ENCODE results near the gene RAVER1.

The RAVER1 gene

DNA sequence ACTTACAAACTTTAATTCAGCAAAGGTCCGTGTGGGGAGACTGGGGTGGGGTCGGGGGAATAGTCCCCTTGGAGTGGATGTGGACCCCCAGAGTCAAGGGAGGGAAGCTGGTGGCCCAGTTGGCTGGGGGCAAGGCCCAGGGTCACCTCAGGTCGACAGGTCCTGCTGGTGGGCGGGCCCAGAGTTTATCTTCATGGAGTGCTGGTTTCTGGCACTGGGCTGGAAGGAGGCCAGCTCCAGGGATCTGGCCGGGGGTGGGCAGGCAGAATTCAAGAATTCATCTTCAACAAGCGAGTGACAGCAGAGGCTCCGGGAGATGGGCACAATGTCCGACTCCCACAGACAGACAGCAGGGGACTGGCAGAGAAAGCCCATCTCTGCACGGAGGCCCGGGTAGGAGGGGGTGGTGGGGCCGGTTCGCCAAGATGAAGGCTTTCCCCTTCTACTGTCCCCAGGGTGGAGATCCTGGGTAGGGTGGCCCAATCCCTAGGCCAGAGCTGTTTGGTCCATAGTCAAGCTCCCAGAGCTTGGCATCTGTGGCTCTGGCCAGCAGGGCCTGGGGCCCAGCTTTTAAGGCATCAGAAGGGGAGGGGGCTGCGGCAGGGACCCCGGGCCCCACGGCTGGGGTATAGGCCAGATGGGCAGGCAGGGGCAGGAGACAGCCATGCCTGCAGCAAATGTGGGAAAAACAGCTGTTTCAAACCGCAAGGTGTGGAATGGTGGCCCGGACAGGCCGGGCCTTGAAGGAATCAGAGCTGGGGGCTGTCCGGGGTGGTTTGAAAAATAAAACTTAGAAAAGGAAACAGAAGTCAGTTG lies 16.9 kb downstream of the RAVER1 start:
- Histone ChIP-seq H3K27me3 (ENCODE audit: control insufficient read depth, insufficient read depth, low read length) (no peaks in the 10 kb centered on the region), H3K4me3 (ENCODE audit: low read depth, low read length) (peak overlapping the region; percentile 80), H3K36me3 (ENCODE audit: control insufficient read depth, insufficient read depth, low read length) (peaks cover 44% of the 10 kb centered on the region), H3K9me3 (ENCODE audit: control insufficient read depth, insufficient read depth, low read depth, low read length) (no peaks in the 10 kb centered on the region), H3K27ac (ENCODE audit: low read depth, low read length) (no peak overlapping the region), H3K9ac (ENCODE audit: low read length) (no peak overlapping the region), H3K4me1 (ENCODE audit: control insufficient read depth, insufficient read depth, low read length) (0 out of 2 replicates have a peak, but pooled peaks cover 6% of the 10 kb centered on the region)

DNA sequence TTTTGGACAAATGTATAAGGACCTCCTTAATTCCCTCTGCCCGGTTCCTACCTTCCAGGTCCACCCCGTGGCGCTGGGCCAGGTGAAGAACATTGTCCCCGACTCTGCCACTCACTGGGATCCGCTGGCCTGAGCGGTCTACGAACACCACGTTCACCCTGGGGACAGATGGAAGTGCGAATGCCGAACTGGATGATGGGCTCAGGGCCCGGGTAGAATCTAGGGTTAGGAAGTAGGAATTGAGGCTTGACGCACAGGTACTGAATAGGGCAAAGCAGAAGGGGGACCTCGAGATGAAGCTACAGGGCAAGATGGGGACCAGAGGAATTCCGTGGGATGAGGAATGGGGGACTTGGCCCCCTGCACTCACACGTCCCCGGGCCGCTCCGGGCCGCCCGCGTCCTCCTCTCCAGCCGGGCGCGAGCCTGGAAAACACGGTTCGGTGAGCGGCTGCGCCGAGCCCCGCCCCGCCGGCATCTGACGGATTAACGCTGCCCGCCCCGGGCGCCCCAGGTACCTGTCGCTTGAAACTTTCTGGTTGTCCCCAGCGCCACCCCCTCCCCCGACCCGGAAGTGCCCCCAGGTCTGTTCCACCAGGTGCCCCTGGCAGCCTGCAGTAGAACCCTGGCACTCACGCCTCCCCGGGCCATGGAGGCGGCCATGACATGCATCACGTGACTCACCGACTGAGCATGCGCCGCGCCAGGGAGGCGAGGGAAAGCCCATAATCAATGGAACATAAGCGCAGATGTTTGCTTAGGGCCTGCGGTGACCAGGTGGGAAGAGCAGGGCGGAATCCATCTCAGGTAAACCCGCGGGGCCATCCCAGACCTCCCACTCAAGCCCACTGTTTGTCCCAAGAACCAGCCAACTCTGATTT lies 17.8 kb downstream of the RAVER1 start, which contains the start of gene FDX2:
FDX2 (minus strand) TSS at position 681 of the 880 bp plus-strand sequence; CDS start at position 662, 19 bp downstream.
- Histone ChIP-seq H3K36me3 (ENCODE audit: control insufficient read depth, insufficient read depth, low read length) (peaks cover 42% of the 10 kb centered on the region), H3K27ac (ENCODE audit: low read depth, low read length) (no peak within 1 kb of the TSS; the same call in 1 of the 2 replicates), H3K4me1 (ENCODE audit: control insufficient read depth, insufficient read depth, low read length) (0 out of 2 replicates have a peak, but pooled peaks cover 6% of the 10 kb centered on the region), H3K4me3 (ENCODE audit: low read depth, low read length) (peak within 1 kb of the TSS; percentile 80), H3K9ac (ENCODE audit: low read length) (peak within 1 kb of the TSS; percentile 62), H3K27me3 (ENCODE audit: control insufficient read depth, insufficient read depth, low read length) (no peaks in the 10 kb centered on the region), H3K9me3 (ENCODE audit: control insufficient read depth, insufficient read depth, low read depth, low read length) (no peaks in the 10 kb centered on the region)

DNA sequence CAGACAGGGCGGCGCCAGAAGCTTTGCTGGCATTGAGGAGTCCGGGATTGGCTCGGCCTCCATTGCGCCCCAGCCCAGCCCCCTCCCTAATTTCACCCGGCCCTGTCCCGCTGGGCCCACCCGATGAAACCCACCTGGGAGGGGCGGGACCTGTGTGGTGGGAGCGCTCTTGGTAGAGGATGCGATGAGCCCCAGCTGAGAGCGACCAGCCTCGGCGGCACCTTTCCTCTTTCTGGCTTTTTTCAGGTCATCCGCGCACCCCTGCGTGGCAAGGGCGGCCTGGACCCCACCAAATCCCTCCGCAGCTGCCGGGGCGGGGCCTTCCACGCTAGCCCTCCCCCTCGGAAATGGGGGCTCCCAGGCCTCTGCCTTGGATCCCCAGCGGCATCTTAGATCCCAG lies 23.9 kb downstream of the RAVER1 start, which contains the start of gene ZGLP1:
ZGLP1 (minus strand) TSS at position 393 of the 400 bp plus-strand sequence.
- no peaks in the 10 kb centered on the region for H3K27me3 ChIP-seq (ENCODE audit: control insufficient read depth, insufficient read depth, low read length)
- no peak within 1 kb of the TSS for H3K4me3 ChIP-seq (ENCODE audit: low read depth, low read length)
- H3K9me3 ChIP-seq (ENCODE audit: control insufficient read depth, insufficient read depth, low read depth, low read length): no peaks in the 10 kb centered on the region
- no peak within 1 kb of the TSS for H3K9ac ChIP-seq (ENCODE audit: low read length)
- peaks cover 28% of the 10 kb centered on the region for H3K36me3 ChIP-seq (ENCODE audit: control insufficient read depth, insufficient read depth, low read length)
- no peak within 1 kb of the TSS for H3K27ac ChIP-seq (ENCODE audit: low read depth, low read length)
- no peaks in the 10 kb centered on the region for H3K4me1 ChIP-seq (ENCODE audit: control insufficient read depth, insufficient read depth, low read length)

DNA sequence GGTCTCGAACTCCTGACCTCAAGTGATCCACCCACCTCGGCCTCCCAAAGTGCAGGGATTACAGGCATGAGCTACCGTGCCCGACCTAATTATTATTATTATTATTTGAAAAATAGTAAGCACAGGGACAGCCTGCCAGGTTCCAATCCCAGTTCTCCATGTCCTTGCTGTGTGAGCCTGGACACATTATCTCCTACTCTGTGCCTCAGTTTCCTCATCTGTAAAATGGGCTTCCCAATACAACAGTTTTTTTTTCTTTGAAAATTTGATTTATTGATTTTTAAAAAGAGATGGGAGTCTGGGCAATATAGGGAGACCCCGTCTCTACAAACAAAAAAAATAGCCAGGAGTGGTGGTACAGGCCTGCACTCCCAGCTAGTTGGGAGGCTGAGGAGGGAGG lies 27.0 kb downstream of the RAVER1 start:
- Histone ChIP-seq H3K27me3 (ENCODE audit: control insufficient read depth, insufficient read depth, low read length) (no peaks in the 10 kb centered on the region), H3K36me3 (ENCODE audit: control insufficient read depth, insufficient read depth, low read length) (peaks cover 22% of the 10 kb centered on the region), H3K9ac (ENCODE audit: low read length) (no peak overlapping the region), H3K4me3 (ENCODE audit: low read depth, low read length) (no peak overlapping the region), H3K4me1 (ENCODE audit: control insufficient read depth, insufficient read depth, low read length) (no peaks in the 10 kb centered on the region), H3K27ac (ENCODE audit: low read depth, low read length) (no peak overlapping the region), H3K9me3 (ENCODE audit: control insufficient read depth, insufficient read depth, low read depth, low read length) (no peaks in the 10 kb centered on the region)

DNA sequence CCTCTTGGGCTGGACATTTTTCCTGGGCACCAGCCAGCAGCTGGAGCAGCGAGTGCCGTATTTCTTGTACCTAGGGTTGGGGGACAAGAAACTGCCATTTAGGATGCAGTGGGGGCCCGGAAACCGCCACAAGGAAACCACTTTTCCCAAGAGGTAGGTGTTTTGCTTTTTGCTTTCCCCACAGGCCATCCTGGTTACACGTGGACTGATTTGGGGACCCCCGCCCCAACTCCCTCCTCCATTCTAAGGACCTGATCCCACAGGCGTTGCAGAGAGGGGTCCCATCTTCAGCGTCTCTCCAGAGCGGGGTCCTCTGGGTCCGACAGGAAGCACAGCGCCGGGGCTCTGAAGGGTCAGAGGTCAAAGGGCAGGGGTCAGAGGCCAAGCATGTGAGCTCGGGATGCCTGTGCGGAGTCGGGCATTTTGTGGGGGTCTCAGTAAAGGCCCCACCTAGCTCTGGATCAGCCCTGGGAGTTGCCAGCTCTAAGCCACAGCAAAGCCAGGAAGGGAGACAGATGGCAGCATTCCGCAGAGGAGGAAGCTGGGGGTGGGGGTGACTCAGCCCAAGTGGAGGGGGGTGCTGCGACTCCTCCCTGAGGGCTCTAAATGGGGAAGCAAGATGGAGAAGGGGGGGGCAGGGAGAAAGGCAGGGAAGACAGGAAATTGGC lies 28.1 kb downstream of the RAVER1 start:
- H3K27me3 ChIP-seq (ENCODE audit: control insufficient read depth, insufficient read depth, low read length): no peaks in the 10 kb centered on the region
- no peak overlapping the region for H3K9ac ChIP-seq (ENCODE audit: low read length)
- peaks cover 16% of the 10 kb centered on the region for H3K36me3 ChIP-seq (ENCODE audit: control insufficient read depth, insufficient read depth, low read length)
- H3K4me1 ChIP-seq (ENCODE audit: control insufficient read depth, insufficient read depth, low read length): no peaks in the 10 kb centered on the region
- no peak overlapping the region for H3K27ac ChIP-seq (ENCODE audit: low read depth, low read length)
- no peaks in the 10 kb centered on the region for H3K9me3 ChIP-seq (ENCODE audit: control insufficient read depth, insufficient read depth, low read depth, low read length)
- no peak overlapping the region for H3K4me3 ChIP-seq (ENCODE audit: low read depth, low read length)

DNA sequence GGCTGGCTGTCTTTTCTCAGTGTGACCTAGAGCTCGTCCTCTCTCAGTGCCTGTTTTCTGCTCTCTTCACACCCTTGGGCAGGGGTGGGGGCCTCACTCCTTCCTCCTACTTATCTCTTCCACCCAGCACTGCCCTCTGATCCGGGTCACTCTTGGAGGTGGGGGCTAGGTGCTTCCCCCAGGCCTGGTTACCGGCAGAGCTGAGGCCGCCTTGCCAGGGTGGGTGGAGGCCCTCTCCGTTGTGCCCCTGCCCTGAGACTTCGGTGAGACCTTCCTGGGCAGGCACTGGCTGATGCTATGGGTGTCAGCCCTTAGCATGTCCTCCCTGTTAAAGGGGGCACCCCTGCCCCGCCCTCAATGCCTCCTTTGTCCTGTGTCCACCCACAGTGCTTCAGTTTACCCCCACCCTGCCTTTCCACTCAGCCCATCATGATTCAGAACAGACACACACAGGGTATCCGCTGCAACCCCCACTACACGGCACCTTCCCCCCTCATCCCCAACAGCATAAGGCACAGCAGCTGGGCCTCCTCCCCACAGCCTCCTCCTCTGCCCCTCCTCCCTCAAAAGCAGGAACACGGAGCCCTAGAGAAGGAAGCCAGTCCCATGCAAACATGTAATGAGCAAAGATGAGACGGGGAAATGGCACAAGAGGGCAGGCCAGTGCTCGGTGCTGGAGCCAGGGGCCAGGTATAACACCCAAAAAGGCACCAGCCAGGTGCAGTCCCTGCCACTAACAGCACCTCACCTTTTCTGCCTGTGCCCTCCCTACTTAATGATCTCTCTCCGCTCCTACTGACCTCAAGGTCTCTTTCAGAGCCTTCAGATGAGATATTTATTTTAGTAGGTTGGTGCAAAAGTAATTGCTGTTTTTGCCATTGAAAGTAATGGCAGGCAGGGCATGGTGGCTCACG lies 33.5 kb downstream of the RAVER1 start:
- H3K27me3 ChIP-seq (ENCODE audit: control insufficient read depth, insufficient read depth, low read length): peaks cover 29% of the 10 kb centered on the region
- H3K27ac ChIP-seq (ENCODE audit: low read depth, low read length): no peak overlapping the region
- no peaks in the 10 kb centered on the region for H3K9me3 ChIP-seq (ENCODE audit: control insufficient read depth, insufficient read depth, low read depth, low read length)
- H3K36me3 ChIP-seq (ENCODE audit: control insufficient read depth, insufficient read depth, low read length): no peaks in the 10 kb centered on the region; the same call in 1 of the 2 replicates
- peaks cover 5% of the 10 kb centered on the region; the same call in 1 of the 2 replicates for H3K4me1 ChIP-seq (ENCODE audit: control insufficient read depth, insufficient read depth, low read length)
- no peak overlapping the region for H3K9ac ChIP-seq (ENCODE audit: low read length)
- H3K4me3 ChIP-seq (ENCODE audit: low read depth, low read length): no peak overlapping the region

DNA sequence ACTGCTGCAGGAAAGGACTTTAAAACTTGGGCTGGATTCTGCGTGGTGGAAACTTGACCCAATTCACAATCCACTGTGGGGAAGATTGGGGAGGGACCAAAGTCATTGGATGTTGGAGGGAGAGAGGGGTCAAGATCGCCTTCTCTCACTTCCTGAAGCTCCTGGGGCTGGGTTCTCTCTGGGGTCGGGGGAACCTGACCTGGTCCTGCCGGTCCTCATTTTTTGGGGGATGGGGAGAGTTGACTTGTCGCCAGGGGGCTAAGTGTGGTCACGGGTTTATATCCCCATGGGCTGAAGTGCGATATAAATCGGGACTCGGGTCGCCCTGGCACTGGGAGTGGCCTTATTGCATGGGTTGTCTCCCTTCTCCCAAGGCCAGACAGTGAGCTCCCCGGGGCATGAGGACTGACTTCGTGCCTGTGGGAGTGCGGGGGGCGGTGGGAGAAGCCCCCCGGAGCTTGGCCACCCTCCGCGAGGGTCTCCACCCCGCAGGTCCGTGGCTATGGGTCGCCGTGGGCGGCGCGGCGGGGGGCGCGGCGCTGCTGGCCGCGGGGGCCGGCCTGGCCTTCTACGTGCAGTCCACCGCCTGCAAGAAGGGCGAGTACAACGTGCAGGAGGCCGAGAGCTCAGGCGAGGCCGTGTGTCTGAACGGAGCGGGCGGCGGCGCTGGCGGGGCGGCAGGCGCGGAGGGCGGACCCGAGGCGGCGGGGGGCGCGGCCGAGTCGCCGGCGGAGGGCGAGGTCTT lies 37.3 kb downstream of the RAVER1 start:
- peaks cover 67% of the 10 kb centered on the region for H3K27me3 ChIP-seq (ENCODE audit: control insufficient read depth, insufficient read depth, low read length)

DNA sequence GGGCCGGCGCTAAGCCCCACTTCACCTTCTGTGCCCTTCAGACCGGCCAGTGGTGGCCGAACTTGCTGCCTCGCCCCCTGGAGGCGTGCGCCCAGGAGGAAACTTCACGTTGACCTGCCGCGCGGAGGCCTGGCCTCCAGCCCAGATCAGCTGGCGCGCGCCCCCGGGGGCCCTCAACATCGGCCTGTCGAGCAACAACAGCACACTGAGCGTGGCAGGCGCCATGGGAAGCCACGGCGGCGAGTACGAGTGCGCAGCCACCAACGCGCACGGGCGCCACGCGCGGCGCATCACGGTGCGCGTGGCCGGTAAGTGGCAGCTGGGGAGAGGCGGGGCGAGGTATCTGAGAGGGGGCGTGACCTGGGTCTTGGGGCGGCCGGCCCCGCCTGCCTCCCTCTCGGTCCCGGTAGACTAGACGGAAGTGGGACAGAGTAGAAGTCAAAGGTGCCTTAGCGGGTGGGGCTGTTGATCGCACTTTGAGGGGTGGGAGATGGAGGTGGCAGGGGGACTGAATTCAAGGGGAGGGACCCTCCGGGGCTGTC lies 38.0 kb downstream of the RAVER1 start:
- Histone ChIP-seq H3K4me3 (ENCODE audit: low read depth, low read length) (peak overlapping the region; percentile 63), H3K27me3 (ENCODE audit: control insufficient read depth, insufficient read depth, low read length) (peaks cover 73% of the 10 kb centered on the region), H3K27ac (ENCODE audit: low read depth, low read length) (no peak overlapping the region), H3K4me1 (ENCODE audit: control insufficient read depth, insufficient read depth, low read length) (peaks cover 27% of the 10 kb centered on the region), H3K9me3 (ENCODE audit: control insufficient read depth, insufficient read depth, low read depth, low read length) (no peaks in the 10 kb centered on the region), H3K36me3 (ENCODE audit: control insufficient read depth, insufficient read depth, low read length) (no peaks in the 10 kb centered on the region), H3K9ac (ENCODE audit: low read length) (no peak overlapping the region)

More for the DNA sequence above, 37.3 kb downstream of the RAVER1 start:
- no peaks in the 10 kb centered on the region for H3K9me3 ChIP-seq (ENCODE audit: control insufficient read depth, insufficient read depth, low read depth, low read length)
- peaks cover 22% of the 10 kb centered on the region for H3K4me1 ChIP-seq (ENCODE audit: control insufficient read depth, insufficient read depth, low read length)
- no peak overlapping the region for H3K9ac ChIP-seq (ENCODE audit: low read length)
- no peaks in the 10 kb centered on the region for H3K36me3 ChIP-seq (ENCODE audit: control insufficient read depth, insufficient read depth, low read length)
- peak overlapping the region; percentile 63 for H3K4me3 ChIP-seq (ENCODE audit: low read depth, low read length)
- no peak overlapping the region for H3K27ac ChIP-seq (ENCODE audit: low read depth, low read length)

DNA sequence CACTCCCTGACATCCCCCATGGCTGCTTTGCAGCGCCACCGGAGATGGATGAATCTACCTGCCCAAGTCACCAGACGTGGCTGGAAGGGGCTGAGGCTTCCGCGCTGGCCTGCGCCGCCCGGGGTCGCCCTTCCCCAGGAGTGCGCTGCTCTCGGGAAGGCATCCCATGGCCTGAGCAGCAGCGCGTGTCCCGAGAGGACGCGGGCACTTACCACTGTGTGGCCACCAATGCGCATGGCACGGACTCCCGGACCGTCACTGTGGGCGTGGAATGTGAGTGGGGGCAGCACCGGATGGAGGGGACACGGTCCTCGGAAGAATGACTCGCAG lies 39.0 kb downstream of the RAVER1 start:
- peaks cover 27% of the 10 kb centered on the region for H3K4me1 ChIP-seq (ENCODE audit: control insufficient read depth, insufficient read depth, low read length)
- H3K4me3 ChIP-seq (ENCODE audit: low read depth, low read length): peak overlapping the region; percentile 6; the same call in 1 of the 2 replicates
- H3K27ac ChIP-seq (ENCODE audit: low read depth, low read length): no peak overlapping the region
- H3K27me3 ChIP-seq (ENCODE audit: control insufficient read depth, insufficient read depth, low read length): peaks cover 78% of the 10 kb centered on the region
- no peak overlapping the region for H3K9ac ChIP-seq (ENCODE audit: low read length)
- no peaks in the 10 kb centered on the region for H3K36me3 ChIP-seq (ENCODE audit: control insufficient read depth, insufficient read depth, low read length)
- no peaks in the 10 kb centered on the region for H3K9me3 ChIP-seq (ENCODE audit: control insufficient read depth, insufficient read depth, low read depth, low read length)
